GM21825 (cell line): Measurements from ENCODE around the gene PGAP6.
"Not testable (repeated sequence)": the region's sequence is repeated elsewhere in the genome, so short reads cannot be mapped to it uniquely, and the experiment has no call there.

Experiments
- ATAC-seq: cut with Tn5 transposase; IDR thresholded peaks from one replicate; pipeline ENCODE4 v1.9.1; 2021; ENCODE audit warnings: mild to moderate bottlenecking, moderate library complexity; ENCODE audit not compliant: unreplicated experiment

Gene PGAP6

DNA sequence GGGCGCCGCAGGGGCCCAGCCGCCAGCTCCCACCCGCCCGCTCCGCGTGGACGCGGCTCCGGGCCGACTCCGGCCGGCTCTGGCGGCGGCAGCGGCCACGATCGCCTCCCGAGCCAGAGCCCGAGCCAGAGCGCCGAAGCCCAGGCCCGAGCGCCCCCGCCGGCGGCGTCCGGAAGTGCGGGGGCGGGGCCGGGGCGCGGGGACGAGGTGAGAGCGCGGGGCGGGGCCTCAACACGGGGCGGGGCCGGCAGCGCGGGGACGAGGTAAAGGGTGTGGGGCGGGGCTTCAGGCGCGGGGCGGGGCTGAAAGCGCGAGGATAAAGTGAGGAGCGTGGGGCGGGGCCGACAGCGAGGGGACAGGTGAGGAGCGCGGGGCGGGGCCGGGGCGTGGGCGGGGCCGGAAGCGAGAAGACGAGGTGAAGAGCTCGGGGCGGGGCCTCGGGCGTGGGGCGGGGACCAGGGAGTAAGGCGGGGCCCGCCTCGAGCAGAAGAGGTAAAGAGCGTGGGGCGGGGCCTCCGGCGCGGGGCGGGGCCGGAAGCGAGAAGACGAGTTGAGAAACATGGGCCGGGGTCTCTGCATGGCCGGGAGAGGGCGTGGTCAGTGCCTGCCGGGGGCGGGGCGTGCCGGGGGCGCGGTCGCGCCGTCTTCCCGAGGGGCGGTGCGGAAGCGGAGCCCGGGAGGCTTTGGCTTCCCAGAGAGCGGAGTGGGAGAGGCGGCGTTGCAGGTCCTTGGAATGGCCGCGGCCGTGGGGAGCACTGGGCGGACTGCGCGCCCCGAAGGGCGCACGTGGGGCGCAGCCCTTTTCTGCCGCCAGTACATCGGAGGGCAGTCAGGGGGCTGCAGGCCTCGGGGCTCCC, 29.0 kb downstream of the PGAP6 start, which contains the start of gene AXIN1:
Gene AXIN1, minus strand, starts transcription at position 177 of the 857 bp plus-strand sequence. CDS start 5,698 bp downstream, outside the sequence.
- ATAC-seq = peak; percentile 48

DNA sequence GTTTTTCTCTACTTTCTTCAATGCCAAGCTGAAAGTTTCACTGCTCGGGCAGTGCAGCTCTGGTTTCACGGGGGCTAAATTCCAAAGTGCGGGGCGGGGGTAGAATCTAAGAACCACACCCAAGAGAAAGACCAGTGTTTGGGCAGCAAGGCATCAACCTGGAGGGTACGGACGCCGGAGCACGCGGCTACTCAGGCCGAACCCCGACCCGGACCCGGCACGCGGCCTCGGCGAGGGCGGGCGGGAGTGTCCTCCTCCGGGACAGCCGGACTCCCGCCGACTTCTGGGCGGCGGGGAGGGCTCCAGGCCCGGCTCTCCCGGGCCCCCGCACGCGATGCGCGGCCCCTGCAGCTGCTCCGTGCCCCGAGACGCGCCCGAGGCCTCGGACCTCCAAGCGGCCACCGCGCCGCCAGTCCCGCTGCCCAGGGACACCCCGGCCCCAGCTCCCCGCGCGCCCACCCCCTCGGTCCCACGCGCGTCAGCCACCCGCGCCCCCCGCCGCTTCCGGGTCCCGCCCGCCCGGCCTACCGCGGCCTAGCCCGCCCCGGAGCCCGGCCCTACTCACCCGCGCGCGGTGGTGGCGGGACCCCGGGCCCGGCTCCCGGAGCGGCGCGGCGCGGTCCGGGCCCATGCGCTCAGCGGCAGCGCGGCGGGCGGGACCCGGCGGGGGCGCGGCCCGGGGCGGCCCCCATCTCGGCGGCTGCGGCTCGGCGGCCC, 29.8 kb downstream of the PGAP6 start:
- peak; percentile 10 for ATAC-seq

DNA sequence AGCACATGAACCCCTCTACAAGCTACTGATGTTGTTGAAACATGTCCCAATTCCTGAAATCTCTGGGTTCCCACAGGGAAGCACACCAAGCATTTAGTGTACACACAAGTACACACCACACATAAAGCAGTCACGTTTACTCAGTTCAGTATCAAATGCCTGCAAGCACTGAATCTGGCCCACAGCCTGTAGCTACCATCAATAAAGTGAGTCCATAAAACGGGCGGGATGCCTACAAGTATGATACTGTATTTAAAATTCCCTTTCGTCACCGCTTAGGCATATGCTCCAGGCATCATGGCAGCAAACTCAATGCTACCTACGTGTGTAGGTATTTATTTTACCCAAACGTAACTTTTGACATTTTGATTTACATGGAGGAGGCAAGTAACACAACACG, 31.6 kb downstream of the PGAP6 start:
- no peak for ATAC-seq

DNA sequence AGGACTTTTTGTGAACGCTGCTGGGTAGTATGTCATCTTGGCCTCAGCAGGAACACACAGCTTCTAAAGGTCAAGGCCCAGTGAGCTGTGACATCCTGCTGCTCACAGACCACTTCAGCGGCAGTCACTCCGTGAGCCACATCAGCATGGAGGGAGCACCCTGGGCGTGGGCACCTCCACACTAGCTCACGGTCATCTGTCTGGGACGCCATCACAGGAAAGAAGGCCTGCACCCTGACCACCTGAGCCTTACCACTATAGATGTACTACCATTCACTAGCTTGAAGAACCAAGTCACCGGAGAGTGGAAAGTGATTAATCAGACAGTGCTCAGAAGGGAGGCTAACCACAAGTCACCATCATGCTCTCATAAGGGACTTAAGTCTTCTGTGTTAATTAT, 32.6 kb downstream of the PGAP6 start:
- peak; percentile 33 for ATAC-seq

DNA sequence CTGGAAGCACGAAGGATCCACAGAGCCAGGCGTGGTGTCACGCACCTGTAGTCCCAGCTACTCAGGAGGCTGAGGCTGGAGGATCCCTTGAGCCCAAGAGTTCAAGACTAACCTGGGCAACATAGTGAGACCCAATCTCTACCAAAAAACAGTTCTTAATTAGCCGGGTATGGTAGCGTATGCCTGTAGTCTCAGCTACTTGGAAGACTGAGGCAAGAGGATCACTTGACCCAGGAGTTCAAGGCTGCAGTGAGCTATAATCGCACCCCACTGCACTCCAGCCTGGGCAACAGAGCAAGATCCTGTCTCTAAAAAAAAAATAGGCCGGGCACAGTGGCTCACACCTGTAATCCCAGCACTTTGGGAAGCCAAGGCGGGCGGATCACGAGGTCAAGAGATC, 33.3 kb downstream of the PGAP6 start:
- not testable (repeated sequence) for ATAC-seq

DNA sequence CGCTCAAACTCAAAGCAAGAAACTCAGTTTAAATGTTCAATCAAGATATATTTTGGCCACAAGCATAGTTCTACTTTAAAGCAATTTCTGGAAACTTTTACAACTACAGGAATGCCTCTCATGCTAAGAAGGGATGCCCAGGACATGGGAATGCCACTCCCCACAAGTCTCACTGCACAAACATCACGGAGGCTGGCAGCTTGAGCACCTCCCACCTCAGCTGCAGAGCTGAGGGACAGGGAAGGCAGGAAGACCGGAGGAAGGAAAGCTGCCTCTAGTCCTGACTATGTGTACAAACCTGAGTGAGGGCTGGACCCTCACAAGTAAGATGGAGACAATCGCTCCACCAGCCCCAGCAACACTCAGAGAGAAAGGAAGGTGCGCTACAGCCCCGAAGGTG, 34.6 kb downstream of the PGAP6 start:
- ATAC-seq = no peak

DNA sequence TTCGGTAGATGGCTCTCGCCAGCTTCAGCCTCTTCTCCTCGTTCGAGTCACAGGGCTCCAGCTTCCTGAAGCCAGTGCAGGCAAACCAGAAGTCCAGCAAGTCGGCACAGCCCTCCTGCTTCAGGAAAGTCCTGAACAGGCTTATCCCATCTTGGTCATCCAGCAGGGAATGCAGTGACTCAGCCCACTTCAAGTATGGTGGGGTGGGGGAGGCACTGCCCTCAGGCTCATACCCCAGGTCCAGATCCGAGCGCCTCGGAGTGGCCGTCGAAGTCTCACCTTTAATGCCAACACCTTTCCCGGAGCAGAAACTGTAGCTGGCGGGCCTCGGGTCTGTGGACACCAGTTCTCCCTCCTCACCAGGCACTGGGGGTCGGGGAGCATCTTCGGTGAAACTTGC, 35.2 kb downstream of the PGAP6 start:
- no peak for ATAC-seq

DNA sequence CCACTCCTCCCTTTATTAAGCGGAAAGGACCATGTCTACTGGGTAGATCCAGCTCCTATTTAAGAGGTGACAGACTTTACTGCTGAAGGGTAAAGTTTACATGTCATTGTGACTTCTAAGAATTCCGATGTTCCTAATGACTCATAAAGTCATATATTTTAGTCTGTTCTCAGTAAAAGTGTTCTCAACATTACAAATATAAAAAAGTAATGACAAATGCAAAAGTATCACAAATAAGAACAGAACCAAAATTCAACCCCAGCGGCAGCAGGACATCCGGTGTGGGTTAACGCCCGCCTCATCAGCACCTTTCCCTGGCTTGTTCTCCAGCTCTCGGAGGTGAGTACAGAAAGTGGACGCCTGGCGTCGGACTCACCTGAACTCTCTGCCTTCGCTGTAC, 36.0 kb downstream of the PGAP6 start:
- no peak for ATAC-seq

DNA sequence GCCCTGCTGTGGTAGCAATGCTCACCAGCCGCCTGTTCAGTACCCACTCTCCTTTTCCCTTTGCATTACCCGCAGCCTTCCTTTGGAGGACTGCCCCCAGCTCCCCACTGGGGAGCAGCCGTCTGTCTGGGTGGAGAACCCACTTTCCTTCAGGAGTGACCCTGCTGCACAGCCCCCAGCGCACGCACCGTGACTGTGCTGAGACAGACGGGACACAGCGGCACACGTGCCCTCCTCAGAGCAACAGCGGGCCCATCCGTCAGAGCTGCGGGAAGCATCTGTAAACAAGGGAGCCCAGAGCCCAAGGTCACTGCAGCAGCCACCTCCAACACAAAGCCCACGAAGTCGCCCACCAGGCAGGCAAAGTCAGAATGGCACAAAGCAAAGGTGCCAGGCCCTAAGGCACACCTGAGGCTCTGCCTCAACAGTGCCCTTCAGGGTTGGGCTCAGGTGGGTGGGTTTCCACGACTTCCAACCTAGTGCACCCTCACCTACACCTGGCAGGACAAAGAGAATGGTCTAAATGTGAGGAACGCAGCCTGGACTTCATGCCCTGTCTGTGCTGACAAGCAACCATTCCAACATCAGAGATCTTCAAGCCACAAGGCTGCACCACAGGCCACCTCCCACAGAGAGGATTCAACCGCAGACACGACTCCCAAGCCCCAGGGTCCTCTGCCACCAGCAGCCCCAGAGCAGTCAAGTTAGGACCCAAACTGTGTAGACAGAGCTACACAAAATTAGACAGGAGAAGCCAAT, 39.1 kb downstream of the PGAP6 start:
- ATAC-seq = no peak

DNA sequence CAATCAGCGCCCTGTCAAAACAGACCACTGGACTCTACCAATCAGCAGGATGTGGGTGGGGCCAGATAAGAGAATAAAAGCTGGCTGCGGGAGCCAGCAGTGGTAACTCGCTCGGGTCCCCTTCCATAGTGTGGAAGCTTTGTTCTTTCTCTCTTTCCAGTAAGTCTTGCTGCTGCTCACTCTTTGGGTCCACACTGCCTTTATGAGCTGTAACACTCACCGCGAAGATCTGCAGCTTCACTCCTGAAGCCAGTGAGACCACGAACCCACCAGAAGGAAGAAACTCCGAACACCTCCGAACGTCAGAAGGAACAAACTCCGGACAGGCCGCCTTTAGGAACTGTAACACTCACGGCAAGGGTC, 39.8 kb downstream of the PGAP6 start:
- ATAC-seq = not testable (repeated sequence)

DNA sequence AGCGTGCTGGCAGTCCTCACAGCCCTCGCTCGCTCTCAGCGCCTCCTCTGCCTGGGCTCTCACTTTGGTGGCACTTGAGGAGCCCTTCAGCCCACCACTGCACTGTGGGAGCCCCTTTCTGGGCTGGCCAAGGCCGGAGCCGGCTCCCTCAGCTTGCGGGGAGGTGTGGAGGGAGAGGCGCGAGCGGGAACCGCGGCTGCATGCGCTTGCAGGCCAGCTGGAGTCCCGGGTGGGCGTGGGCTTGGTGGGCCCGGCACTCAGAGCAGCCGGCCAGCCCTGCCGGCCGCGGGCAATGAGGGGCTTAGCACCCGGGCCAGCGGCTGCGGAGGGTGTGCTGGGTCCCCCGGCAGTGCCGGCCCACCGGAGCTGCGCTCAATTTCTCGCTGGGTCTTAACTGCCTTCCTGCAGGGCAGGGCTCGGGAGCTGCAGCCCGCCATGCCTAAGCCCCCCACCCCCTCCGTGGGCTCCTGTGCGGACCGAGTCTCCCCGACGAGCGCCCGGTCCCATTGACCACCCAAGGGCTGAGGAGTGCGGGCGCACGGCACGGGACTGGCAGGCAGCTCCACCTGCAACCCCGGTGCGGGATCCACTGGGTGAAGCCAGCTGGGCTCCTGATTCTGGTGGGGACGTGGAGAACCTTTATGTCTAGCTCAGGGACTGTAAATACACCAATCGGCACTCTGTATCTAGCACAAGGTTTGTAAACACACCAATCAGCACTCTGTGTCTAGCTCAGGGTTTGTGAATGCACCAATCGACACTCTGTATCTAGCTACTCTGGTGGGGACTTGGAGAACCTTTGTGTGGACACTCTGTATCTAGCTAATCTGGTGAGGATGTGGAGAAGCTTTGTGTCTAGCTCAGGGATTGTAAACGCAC, 40.4 kb downstream of the PGAP6 start:
- not testable (repeated sequence) for ATAC-seq

DNA sequence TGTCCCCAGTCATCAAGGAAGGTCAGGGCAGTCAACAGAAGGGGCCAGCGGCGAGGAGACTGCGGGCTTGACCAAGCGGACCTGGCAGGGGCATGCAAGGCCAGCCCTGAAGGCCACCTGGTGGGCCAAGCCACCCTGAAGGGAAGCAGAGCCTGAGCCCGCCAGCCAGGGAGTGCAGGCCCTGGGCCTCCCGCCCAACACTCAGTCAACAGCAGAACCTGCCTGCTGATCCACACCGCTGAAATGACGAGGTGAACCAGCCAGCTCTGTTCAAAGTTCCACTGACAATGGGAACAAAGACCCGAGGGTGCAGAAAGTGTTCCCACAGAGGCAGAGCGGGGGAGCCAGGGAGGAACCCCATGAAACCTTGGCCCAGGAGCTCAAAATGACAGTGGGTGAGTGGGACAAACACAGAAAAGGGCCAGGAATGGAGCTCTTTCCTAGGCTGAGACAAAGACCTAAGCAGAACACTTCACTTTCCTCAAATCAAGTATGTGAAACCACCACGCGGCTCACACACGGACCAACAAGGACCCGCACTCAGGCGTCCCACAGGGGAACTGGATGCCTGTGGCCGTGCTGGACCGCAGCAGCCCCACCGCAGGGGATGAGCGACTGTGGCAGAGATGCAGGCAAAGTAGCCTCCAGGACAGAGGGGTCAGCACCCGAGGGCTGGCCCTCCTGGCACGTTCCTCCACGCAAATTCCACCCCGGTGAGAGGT, 41.2 kb downstream of the PGAP6 start:
- ATAC-seq = no peak

DNA sequence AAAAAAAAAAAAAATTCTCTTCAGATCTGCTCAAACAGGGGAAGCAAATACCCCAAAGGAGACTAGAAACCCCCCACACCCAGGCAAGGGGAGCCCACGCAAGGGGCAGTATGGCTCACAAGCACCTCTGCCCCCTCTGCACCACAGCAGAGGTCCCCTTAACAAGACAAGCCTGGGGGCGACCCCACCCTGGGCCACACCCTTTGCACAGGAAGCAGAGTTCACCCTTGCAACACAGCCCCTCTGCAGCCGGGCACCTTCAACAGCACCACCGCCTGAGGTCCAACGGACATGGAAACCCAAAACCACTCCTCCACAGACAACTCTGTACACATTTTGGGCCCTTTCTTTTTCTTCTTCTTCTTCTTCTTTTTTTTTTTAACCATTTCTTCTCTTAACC, 42.1 kb downstream of the PGAP6 start:
- ATAC-seq = no peak

DNA sequence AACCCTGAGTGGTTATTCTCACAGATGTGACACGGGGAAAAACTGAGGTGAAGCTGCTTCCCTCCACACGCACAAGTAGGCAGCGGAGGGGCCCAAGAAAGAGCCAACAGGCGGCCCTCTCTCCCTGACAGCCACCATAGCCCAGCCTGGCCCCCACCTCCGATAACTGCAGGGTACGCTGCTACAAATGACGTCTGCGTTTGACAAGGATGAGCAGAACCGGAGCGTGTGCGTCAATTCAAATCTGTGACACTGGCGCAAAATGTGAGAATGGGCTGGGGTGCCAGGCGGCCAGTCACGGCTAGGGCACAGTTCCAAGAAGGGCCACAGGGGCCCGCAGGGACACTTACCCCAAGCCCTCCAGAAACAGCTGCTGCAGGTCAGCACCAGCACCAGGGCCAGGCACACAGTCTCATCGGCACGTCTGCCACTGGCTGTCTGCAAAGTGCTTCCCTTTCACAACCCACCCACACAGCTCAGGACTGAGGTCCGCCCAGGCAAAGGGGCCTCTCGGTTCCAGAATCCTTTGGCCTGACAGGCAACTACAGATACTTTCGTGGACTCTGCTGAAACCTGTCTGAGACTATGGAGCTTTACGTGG, 43.7 kb downstream of the PGAP6 start:
- ATAC-seq = no peak

DNA sequence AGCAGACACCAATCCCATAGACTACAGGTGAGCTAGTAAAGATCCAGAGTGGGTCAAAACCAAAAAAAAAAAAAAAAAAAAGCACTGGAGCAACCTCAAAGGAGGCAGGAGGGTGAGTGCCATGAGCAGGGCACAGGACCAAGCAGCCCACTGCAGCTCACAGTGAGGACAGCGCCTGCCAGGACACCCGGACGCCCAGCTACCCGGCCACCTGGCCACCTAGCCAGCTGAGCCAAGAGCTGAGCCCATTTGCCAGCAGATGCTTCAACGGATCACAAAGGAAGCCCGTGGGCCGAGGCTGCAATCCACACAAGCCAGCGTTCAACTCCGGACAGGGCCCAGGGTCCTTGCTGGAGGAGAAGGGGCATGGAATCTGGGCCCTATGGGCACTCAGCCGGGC, 44.3 kb downstream of the PGAP6 start:
- ATAC-seq = no peak

DNA sequence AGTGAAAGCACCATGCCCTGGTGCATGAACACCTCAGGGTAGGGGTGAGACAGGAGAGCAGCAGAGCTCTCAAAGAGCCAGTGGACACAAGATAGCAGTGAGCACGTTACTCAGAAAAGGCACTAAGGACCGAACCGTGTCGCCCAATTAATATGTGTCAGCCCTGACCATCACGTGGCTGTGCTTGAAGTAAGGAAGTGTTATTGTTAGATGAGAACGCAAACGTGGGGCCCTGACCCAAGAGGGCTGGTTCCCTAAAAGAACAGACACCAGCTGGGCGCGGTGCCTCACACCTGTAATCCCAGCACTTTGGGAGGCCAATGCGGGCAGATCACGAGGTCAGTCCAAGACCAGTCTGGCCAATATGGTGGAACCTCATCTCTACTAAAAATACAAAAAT, 45.5 kb downstream of the PGAP6 start:
- ATAC-seq = no peak

DNA sequence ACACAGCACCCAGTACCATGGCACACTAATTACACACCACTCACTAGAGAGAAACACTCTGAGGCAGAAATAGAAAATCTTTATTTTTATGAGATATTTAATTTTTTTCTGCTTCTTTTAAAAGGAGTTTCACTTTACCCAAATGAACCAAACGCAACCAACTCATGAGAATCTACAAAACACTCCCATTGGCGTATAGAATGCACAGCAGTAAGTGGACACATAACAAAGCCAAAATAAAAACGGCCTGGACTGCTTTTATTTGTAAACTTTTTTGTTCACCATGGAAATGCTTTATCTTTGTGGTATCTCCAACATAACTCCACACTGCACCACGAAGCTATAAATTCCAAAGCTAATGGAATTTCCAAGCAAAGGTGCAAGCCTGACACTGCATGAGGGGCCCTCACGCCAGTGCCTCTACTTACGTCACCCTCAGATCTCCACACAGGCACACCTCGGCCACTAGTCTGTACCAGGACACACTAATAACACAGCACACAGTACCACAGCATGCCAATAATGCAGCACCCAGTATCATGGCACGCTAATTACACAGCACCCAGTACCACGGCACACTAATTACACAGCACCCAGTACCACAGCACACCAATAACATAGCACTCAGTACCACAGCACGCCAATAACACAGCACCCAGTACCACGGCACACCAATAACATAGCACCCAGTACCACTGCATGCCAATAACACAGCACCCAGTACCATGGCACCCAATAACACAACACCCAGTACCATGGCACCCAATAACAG, 46.7 kb downstream of the PGAP6 start:
- ATAC-seq = not testable (repeated sequence)

DNA sequence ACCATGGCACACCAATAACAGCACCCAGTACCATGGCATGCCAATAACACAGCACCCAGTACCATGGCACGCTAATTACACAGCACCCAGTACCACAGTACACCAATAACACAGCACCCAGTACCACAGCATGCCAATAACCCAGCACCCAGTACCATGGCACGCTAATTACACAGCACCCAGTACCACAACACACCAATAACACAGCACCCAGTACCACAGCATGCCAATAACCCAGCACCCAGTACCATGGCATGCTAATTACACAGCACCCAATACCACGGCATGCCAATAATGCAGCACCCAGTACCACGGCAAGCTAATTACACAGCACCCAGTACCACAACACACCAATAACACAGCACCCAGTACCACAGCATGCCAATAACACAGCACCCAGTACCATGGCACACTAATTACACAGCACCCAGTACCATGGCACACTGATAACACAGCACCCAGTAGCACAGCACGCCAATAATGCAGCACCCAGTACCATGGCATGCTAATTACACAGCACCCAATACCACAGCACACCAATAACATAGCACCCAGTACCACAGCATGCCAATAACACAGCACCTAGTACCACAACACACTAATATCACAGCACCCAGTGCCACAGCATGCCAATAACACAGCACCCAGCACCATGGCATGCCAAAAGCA, 47.5 kb downstream of the PGAP6 start:
- ATAC-seq = not testable (repeated sequence)
